BJ (cell line): Measurements from ENCODE around the gene RHD. TPM values are rescaled to one million over a fixed set of nuclear protein-coding genes. Genes with fewer than 3 reads are reported as not detected.
"Not testable (repeated sequence)": the region's sequence is repeated elsewhere in the genome, so short reads cannot be mapped to it uniquely, and the experiment has no call there.

Experiments
- CTCF ChIA-PET: fragments of 350-600 bp; formaldehyde crosslinking; extraction: SDS; loops from one replicate; lab custom pipeline; 2021; ENCODE audit warnings: antibody characterized with exemption, inconsistent platforms; lab: Yijun Ruan, JAX
- POLR2A ChIA-PET: fragments of 300-600 bp; sonication (Branson Sonifier 250); formaldehyde crosslinking; extraction: SDS; loops from one replicate; lab custom pipeline; 2021; ENCODE audit warnings: antibody characterized with exemption; lab: Charles Lee
- DNase-seq: peaks from one replicate; pipeline ENCODE4 v3.0.0-alpha.2; 2011; ENCODE audit warnings: low read depth
- H3K27me3 ChIP-seq: 2 replicates; pipeline ENCODE4 v1.6.0; 2011; ENCODE audit warnings: low read length; ENCODE audit not compliant: control insufficient read depth, insufficient read depth
- H3K36me3 ChIP-seq: 2 replicates; pipeline ENCODE4 v1.5.1; 2011; ENCODE audit warnings: low read length; ENCODE audit not compliant: control insufficient read depth, insufficient read depth
- H3K4me3 ChIP-seq: 2 replicates; pipeline ENCODE4 v1.5.1; 2011; ENCODE audit warnings: low read depth, mild to moderate bottlenecking, control low read depth, low read length
- polyA plus RNA-seq: library from polyadenylated mRNA; depleted of rRNA; stranded (reverse); fragments of >200 nt; gene quantifications from 2 replicates; pipeline ENCODE4 v1.2.3, GENCODE V29; 2011
- TF ChIP-seq, protein P1 (sequence below): IDR thresholded peaks from 2 replicates; pipeline ENCODE4 v1.5.1; 2011; ENCODE audit warnings: low read depth, mild to moderate bottlenecking, control low read depth, inconsistent platforms, low read length, moderate library complexity; ENCODE audit not compliant: insufficient read depth

Gene RHD
- polyA plus RNA-seq, 1 experiment = 0.10 TPM

DNA sequence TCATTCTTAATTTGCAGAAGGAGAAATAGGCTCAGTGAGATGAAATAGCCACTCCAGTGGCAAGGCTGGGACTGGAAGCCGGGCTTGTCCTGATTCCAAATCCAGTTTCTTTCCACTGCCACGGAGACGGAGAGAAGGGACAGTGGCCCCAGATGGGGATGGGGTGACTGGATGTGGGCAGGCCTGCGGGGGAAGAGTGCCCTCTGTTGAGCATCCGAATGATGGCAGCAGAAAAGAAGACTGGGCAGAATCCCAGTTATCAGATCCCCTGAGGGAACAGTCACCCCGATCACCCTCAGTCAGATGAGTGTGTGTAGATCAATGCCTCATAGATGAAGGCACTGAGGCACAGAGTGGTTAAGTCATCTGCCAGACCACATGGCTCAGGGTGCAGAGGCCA is 17.7 kb downstream of the RHD start:
- CTCF ChIA-PET, DNase-seq, POLR2A ChIA-PET, H3K27me3 ChIP-seq, H3K36me3 ChIP-seq, H3K4me3 ChIP-seq: not testable (repeated sequence)
- TF ChIP-seq, protein P1, sequence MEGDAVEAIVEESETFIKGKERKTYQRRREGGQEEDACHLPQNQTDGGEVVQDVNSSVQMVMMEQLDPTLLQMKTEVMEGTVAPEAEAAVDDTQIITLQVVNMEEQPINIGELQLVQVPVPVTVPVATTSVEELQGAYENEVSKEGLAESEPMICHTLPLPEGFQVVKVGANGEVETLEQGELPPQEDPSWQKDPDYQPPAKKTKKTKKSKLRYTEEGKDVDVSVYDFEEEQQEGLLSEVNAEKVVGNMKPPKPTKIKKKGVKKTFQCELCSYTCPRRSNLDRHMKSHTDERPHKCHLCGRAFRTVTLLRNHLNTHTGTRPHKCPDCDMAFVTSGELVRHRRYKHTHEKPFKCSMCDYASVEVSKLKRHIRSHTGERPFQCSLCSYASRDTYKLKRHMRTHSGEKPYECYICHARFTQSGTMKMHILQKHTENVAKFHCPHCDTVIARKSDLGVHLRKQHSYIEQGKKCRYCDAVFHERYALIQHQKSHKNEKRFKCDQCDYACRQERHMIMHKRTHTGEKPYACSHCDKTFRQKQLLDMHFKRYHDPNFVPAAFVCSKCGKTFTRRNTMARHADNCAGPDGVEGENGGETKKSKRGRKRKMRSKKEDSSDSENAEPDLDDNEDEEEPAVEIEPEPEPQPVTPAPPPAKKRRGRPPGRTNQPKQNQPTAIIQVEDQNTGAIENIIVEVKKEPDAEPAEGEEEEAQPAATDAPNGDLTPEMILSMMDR = peak; percentile 22; the same call in 1 of the 2 replicates

DNA sequence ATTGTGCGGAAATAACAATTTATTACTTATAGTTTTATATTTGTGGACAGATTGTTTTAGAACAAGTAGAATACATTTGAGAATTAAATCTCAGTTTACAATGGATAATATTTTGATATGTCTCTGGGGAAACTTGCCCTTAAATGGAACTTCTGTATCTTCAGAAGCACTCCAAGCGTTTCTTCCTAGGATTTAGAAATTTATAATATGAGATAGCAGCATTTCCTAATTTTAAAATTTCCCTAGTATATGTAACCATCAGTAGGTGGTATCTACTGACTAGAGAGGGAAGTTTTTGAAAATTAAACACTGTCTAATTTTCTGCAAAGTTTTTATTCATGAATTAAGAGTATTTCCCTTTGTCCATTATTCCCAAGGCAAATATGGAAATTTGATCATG is 21.1 kb downstream of the RHD start:
- H3K4me3 ChIP-seq, DNase-seq, H3K27me3 ChIP-seq, CTCF ChIA-PET, H3K36me3 ChIP-seq, POLR2A ChIA-PET: not testable (repeated sequence)

DNA sequence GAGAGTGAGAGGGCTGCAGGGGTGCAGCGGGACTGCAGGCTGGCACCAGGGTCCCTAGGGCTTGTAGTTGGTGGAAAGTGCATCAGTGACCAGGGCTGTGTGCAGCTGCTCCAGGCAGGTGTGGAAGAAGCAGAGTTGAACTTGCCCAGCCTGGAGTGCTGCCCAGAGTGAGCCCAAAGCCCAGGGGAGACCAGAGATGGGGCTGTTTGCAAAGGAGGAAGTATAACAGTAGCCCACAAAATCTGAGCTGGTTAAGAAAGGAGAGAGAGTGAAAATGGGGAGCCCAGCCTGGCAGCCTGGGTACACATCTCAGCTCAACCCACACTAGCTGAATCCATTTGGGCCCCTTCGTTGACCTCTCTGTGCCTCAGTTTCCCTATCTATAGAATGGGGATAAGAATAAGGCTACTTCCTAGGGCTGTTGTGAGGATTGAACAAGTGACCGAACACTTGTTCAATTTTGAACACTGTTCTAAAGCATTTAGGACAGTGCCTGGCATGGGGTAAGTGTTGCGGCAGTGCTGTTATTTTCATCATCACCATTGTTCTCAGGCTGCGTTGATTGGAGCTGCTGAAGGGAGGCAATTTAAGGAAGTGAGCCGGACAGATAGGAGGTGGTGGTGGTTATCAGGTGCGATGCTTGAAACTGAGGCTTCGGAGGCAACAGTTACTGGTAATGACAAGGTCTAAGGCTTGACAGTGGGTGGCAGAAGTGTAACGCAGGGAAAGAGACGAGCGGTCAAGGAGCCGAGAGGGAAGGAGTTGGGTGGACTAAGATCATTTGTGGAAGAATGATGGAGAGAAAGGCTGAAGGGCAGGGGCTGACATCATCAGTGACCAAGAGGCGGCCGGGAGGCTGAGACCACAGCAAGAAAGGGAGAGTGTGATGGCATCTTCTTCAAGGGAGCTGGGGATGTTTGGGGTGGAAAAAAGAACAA is 22.8 kb downstream of the RHD start:
- H3K36me3 ChIP-seq, H3K27me3 ChIP-seq, DNase-seq, CTCF ChIA-PET, H3K4me3 ChIP-seq, POLR2A ChIA-PET: not testable (repeated sequence)

DNA sequence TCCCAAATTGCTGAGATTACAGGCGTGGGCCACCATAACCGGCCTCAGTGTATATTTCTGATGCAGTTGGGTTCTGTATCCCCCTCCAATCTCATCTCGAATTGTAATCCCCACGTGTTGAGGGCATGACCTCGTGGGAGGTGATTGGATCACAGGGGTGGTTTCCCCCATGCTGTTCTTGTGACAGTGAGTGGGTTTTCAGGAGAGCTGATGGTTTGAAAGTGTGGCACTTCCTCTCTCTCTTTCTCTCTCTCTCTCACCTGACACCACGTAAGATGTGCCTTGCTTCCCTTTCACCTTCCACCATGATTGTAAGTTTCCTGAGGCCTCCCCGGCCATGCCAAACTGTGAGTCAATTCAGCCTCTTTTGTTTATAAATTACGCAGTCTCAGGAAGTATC is 24.2 kb downstream of the RHD start:
- POLR2A ChIA-PET, H3K27me3 ChIP-seq, DNase-seq, H3K36me3 ChIP-seq, CTCF ChIA-PET, H3K4me3 ChIP-seq: not testable (repeated sequence)

DNA sequence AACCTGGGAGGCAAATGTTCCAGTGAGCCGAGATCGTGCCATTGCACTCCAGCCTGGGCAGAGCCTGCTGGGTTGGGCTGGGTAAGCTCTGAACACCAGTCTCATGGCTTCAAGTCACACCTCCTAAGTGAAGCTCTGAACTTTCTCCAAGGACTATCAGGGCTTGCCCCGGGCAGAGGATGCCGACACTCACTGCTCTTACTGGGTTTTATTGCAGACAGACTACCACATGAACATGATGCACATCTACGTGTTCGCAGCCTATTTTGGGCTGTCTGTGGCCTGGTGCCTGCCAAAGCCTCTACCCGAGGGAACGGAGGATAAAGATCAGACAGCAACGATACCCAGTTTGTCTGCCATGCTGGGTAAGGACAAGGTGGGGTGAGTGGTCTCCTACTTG is 28.4 kb downstream of the RHD start:
- H3K4me3 ChIP-seq, POLR2A ChIA-PET, CTCF ChIA-PET, H3K27me3 ChIP-seq, H3K36me3 ChIP-seq: not testable (repeated sequence)
- DNase-seq = peak; percentile 62

DNA sequence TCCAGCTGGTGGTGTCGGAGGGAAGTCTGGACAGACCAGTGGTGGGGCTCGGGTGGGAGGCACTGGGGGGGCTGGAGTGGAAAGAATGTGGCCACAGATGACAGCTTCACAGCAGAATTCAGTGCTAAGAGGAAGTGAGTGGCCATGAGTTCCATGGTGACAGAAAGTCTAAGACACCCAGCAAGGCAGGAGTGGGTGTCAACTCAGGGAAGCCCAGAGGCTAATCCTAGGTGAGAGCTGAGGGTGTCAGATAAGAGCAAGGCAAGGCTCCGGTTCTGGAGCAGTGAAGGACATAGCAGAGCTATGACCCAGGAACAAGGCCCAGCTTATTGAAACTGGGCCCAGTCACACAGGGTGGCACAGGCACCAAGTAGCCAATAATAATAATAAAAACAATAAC is 30.0 kb downstream of the RHD start:
- H3K36me3 ChIP-seq, CTCF ChIA-PET, DNase-seq, POLR2A ChIA-PET, H3K4me3 ChIP-seq, H3K27me3 ChIP-seq: not testable (repeated sequence)

DNA sequence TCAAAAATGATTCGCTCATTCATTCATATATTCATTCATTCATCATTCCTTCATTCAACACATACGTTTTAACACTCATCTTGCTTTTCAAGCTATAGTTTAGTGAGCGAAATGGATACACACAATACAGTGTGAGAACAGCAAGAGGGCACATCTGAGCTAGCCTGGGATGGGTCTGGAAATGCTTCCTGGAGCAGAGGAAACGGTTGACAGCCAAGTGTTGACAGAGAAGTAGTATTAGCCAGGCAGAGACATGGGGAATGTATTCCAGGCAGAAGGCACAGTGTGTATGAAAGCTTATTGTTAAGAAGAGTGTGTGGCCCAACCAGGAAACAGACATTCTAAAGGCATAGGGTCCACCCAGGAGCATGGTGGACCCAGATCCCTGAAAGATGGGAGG is 32.6 kb downstream of the RHD start:
- H3K4me3 ChIP-seq, POLR2A ChIA-PET, DNase-seq, CTCF ChIA-PET, H3K27me3 ChIP-seq, H3K36me3 ChIP-seq: not testable (repeated sequence)

DNA sequence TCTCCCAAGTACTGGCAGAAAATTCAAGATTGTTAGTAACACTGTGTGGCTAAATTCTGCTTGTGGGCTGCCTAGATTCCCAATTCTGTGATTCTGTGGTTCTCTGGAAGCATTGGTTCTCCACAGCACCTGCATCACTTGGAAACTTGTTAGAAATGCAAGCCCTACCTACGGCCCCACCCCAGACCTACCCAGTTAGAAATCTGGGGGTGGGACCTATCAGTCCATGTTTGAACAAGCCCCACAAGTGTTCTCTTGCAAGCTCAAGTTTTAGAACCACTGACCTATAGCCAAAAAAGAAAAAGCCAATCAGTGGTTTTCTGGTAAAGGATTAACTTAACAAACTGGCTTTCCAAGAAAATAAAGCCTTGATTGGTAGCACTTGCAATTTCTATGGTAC is 35.9 kb downstream of the RHD start:
- H3K4me3 ChIP-seq, POLR2A ChIA-PET, DNase-seq, H3K27me3 ChIP-seq, H3K36me3 ChIP-seq, CTCF ChIA-PET: not testable (repeated sequence)

DNA sequence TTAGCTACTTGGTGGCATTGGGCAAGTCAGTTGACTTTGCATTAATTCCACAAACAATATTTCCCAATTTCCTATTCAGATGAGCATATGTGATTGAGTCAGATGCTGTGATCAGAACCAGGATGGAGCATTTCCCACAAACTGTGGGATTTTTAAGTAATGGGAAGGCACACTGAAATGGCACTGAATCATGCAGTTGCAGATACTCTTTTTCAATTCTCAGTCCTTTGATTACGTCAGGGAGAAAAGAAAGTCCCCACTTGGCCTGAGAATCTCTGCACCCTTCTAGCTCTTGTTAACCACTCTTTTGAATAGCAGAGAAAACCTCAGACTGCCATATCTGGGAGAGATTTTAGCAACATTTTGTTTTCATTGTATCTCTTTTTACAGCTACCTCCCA is 36.8 kb downstream of the RHD start:
- H3K36me3 ChIP-seq, CTCF ChIA-PET, H3K4me3 ChIP-seq, POLR2A ChIA-PET, H3K27me3 ChIP-seq: not testable (repeated sequence)
- peak; percentile 92 for DNase-seq

DNA sequence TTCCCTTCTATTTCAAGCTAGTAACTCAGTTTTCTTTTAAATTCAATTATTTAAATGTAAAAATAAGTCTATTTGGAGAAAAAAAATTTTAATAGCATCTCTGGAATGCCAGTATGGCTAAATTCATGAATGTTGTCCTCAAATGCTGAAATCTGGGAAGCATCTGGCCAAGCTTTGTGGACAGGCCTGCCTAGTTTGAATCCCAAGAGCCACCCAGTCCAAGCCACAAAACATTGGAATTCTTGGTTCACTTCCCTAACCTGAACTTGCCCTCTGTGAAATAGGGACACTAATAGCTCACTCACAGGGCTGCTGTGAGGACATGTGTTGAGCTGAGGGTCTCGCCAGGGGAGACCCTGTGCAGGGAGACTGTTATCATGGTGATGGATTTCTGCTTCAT is 37.2 kb downstream of the RHD start:
- peak; percentile 63 for DNase-seq
- POLR2A ChIA-PET, H3K4me3 ChIP-seq, H3K36me3 ChIP-seq, H3K27me3 ChIP-seq, CTCF ChIA-PET: not testable (repeated sequence)

DNA sequence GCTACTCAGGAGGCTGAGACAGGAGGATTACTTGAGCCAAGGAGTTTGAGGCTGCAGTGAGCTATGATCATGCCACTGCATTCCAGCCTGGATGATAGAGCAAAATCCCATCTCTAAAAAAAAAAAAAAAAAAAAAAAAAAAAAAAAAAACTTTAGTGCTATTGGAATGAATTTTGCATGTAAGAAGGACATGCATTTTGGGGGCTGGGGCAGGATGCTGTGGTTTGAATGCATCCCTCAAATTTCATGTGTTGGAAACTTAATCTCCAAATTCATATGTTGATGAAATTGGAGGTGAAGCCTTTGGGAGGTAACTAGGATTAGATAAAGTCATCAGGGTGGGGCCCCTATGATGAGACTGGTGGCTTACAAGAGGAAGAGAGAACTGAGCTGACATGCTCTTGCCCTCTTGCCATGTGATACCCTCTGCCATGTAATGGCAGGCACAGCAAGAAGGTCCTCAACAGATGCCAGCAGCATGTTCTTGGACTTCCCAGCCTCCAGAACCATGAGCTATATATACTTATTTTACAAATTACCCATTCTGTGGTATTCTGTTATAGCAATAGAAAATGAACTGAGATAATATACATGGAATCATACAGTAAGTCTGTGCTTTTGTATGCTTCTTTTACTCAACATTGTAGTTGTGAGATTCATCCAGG is 40.6 kb downstream of the RHD start:
- H3K4me3 ChIP-seq, H3K27me3 ChIP-seq, POLR2A ChIA-PET, DNase-seq, H3K36me3 ChIP-seq, CTCF ChIA-PET: not testable (repeated sequence)
